Thyroid gland (tissue), 4 donors: ENCODE measurements around the gene BCLAF1.

Experiments used
- POLR2A ChIP-seq, 2 donors: fragments of 450-650 bp; IDR thresholded peaks; one replicate each; pipeline ENCODE4 v1.6.1; 2017; ENCODE audit warnings: antibody characterized with exemption in 2 of 2, mild to moderate bottlenecking in 2 of 2, moderate library complexity in 1 of 2
- TF ChIP-seq, protein P1 (sequence below), 6 experiments: fragments of 200-600 bp in 3 of 6; fragments of 450-650 bp in 3 of 6; sonication (generic) in 3 of 6; IDR thresholded peaks; one replicate each; pipeline ENCODE4 v1.5.1; 2016 to 2019; ENCODE audit warnings: antibody characterized with exemption in 6 of 6, mild to moderate bottlenecking in 2 of 6, inconsistent platforms in 1 of 6, moderate library complexity in 1 of 6

DNA sequence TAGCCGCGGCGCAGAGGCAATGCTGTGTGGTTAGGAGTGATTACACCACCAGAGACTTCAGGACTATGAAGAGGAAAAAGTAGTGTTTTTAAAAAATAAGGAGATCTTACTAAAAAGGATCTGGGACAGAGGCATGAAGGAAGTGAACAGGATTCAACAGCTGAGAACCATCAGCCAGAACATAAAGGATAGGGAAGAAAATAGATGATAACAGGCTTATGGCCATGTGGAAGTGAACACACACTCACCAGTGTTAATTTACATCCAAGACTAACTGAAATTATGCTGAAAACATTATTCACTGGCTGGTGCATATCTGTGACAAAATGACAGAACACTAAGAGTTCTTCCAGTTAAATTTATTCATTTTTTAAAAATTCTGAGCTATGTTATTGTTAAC lies 47.5 kb upstream of the BCLAF1 start:
- TF ChIP-seq, protein P1, sequence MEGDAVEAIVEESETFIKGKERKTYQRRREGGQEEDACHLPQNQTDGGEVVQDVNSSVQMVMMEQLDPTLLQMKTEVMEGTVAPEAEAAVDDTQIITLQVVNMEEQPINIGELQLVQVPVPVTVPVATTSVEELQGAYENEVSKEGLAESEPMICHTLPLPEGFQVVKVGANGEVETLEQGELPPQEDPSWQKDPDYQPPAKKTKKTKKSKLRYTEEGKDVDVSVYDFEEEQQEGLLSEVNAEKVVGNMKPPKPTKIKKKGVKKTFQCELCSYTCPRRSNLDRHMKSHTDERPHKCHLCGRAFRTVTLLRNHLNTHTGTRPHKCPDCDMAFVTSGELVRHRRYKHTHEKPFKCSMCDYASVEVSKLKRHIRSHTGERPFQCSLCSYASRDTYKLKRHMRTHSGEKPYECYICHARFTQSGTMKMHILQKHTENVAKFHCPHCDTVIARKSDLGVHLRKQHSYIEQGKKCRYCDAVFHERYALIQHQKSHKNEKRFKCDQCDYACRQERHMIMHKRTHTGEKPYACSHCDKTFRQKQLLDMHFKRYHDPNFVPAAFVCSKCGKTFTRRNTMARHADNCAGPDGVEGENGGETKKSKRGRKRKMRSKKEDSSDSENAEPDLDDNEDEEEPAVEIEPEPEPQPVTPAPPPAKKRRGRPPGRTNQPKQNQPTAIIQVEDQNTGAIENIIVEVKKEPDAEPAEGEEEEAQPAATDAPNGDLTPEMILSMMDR (IDR thresholded peaks at IDR 0.05): no peak
- no peak for TF ChIP-seq POLR2A (IDR thresholded peaks at IDR 0.05)
